CD14-positive monocyte (primary cell): Measurements from ENCODE around the gene WWOX. TPM values are rescaled to one million over a fixed set of nuclear protein-coding genes. Genes with fewer than 3 reads are reported as not detected.

Source experiments
- DNase-seq, 3 donors: peaks; one replicate each; pipeline ENCODE4 v3.0.0-alpha.2; 2011 to 2022
- H2AFZ ChIP-seq: 2 replicates; pipeline ENCODE4 v1.6.0; 2012; ENCODE audit warnings: mild to moderate bottlenecking, low read depth, low read length, inconsistent platforms; ENCODE audit not compliant: insufficient read depth, poor library complexity, severe bottlenecking
- H3K27ac ChIP-seq, 2 donors: 1 replicate in 1 of 2; 2 replicates in 1 of 2; pipeline ENCODE4 v1.5.1; 2012 to 2013; ENCODE audit warnings: low read length in 2 of 2, control low read depth in 1 of 2, inconsistent platforms in 1 of 2, low read depth in 1 of 2, mild to moderate bottlenecking in 1 of 2
- H3K27me3 ChIP-seq, 2 donors: one replicate each; pipeline versions ENCODE4 v1.6.0 to v1.6.1; 2011 to 2013; ENCODE audit warnings: low read length in 2 of 2; ENCODE audit not compliant: control insufficient read depth in 2 of 2, insufficient read depth in 2 of 2
- H3K36me3 ChIP-seq, 2 donors: replicated peaks in 1 of 2; 1 replicate in 1 of 2; 2 replicates in 1 of 2; pipeline versions ENCODE4 v1.5.1 to v1.6.1; 2012 to 2013; ENCODE audit warnings: low read length in 2 of 2, control low read depth in 1 of 2, inconsistent platforms in 1 of 2, mild to moderate bottlenecking in 1 of 2; ENCODE audit not compliant: insufficient read depth in 2 of 2, control insufficient read depth in 1 of 2
- H3K4me1 ChIP-seq, 2 donors: 1 replicate in 1 of 2; 2 replicates in 1 of 2; pipeline versions ENCODE4 v1.5.1 to v1.6.1; 2012 to 2013; ENCODE audit warnings: low read length in 2 of 2, control low read depth in 1 of 2, inconsistent platforms in 1 of 2, mild to moderate bottlenecking in 1 of 2, moderate library complexity in 1 of 2; ENCODE audit not compliant: insufficient read depth in 2 of 2, control insufficient read depth in 1 of 2
- H3K4me2 ChIP-seq: replicated peaks from 2 replicates; pipeline ENCODE3; 2012; ENCODE audit warnings: low read length, moderate library complexity, mild to moderate bottlenecking; ENCODE audit not compliant: poor library complexity, severe bottlenecking; ENCODE audit errors: extremely low read depth
- H3K4me3 ChIP-seq, 3 experiments: fragments of 200-600 bp in 1 of 3; sonication (generic) in 1 of 3; replicated peaks in 1 of 3; 1 replicate in 2 of 3; 2 replicates in 1 of 3; pipeline ENCODE4 v1.5.1; 2011 to 2013; ENCODE audit warnings: low read length in 3 of 3, mild to moderate bottlenecking in 3 of 3, control low read depth in 2 of 3, low read depth in 2 of 3, inconsistent platforms in 1 of 3, moderate library complexity in 1 of 3
- H3K79me2 ChIP-seq: 2 replicates; pipeline ENCODE4 v1.6.0; 2012; ENCODE audit warnings: mild to moderate bottlenecking, control low read depth, inconsistent platforms, low read length, moderate library complexity; ENCODE audit not compliant: insufficient read depth
- H3K9ac ChIP-seq: 2 replicates; pipeline ENCODE4 v1.6.0; 2017; ENCODE audit warnings: low read length, mild to moderate bottlenecking; ENCODE audit not compliant: insufficient read depth, poor library complexity, severe bottlenecking
- H3K9me3 ChIP-seq, 2 donors: replicated peaks in 1 of 2; 1 replicate in 1 of 2; 2 replicates in 1 of 2; pipeline versions ENCODE4 v1.5.1 to v1.6.1; 2012 to 2013; ENCODE audit warnings: low read length in 2 of 2, control low read depth in 1 of 2; ENCODE audit not compliant: control insufficient read depth in 1 of 2, insufficient read depth in 1 of 2
- H4K20me1 ChIP-seq: 2 replicates; pipeline ENCODE4 v1.6.0; 2012; ENCODE audit warnings: mild to moderate bottlenecking, low read length, control low read depth, moderate library complexity; ENCODE audit not compliant: insufficient read depth
- H3K27ac Mint-ChIP-seq, 7 donors: one replicate each; pipeline ENCODE4 v1.8.0; 2020; ENCODE audit warnings: mild to moderate bottlenecking in 7 of 7, mixed read lengths in 7 of 7, moderate library complexity in 6 of 7, inconsistent platforms in 2 of 7
- H3K27me3 Mint-ChIP-seq, 3 donors: one replicate each; pipeline ENCODE4 v1.8.0; 2021 to 2022; ENCODE audit warnings: low read depth in 3 of 3, mild to moderate bottlenecking in 3 of 3, mixed read lengths in 3 of 3, moderate library complexity in 3 of 3, inconsistent platforms in 1 of 3
- H3K36me3 Mint-ChIP-seq, 2 donors: one replicate each; pipeline ENCODE4 v1.8.0; 2020; ENCODE audit warnings: mixed read lengths in 2 of 2, inconsistent platforms in 1 of 2, mild to moderate bottlenecking in 1 of 2
- H3K4me1 Mint-ChIP-seq: one replicate; pipeline ENCODE4 v1.8.0; 2020; ENCODE audit warnings: mild to moderate bottlenecking, mixed read lengths
- H3K4me3 Mint-ChIP-seq, 2 donors: one replicate each; pipeline ENCODE4 v1.8.0; 2020; ENCODE audit warnings: mild to moderate bottlenecking in 2 of 2, mixed read lengths in 2 of 2, moderate library complexity in 1 of 2
- H3K9me3 Mint-ChIP-seq, 7 donors: one replicate each; pipeline ENCODE4 v1.8.0; 2020 to 2022; ENCODE audit warnings: mixed read lengths in 7 of 7, mild to moderate bottlenecking in 6 of 7, moderate library complexity in 6 of 7, inconsistent platforms in 2 of 7
- WGBS: methylation state at CpG from one replicate; pipeline ENCODE4 v1.1.5; 2013; ENCODE audit warnings: missing lambda C conversion rate; ENCODE audit not compliant: insufficient coverage; 5-methylcytosine and 5-hydroxymethylcytosine counted together
- intact Hi-C, 2 donors: fragments of 100-400 bp; cut with micrococcal nuclease; formaldehyde crosslinking; loops; one replicate each; pipeline versions ENCODE4 v1.15.0 to v1.15.1; 2023
- polyA plus RNA-seq, 3 donors: library from polyadenylated mRNA; depleted of rRNA in 1 of 3; unstranded in 2 of 3; stranded (reverse) in 1 of 3; fragments of 300-500 nt in 2 of 3; fragments of >200 nt in 1 of 3; fragmentation: Illumina TruSeq in 2 of 3; gene quantifications; 1 replicate in 2 of 3; 2 replicates in 1 of 3; pipeline ENCODE4 v1.2.3, GENCODE V29; 2012 to 2021
- TF ChIP-seq, protein P1 (sequence below): fragments of 200-600 bp; IDR thresholded peaks from one replicate; pipeline ENCODE4 v1.8.0; 2022; ENCODE audit warnings: antibody characterized with exemption, mild to moderate bottlenecking

Gene WWOX
- polyA plus RNA-seq, 3 donors, result 4.0 to 7.0 (median 6.3) TPM

DNA sequence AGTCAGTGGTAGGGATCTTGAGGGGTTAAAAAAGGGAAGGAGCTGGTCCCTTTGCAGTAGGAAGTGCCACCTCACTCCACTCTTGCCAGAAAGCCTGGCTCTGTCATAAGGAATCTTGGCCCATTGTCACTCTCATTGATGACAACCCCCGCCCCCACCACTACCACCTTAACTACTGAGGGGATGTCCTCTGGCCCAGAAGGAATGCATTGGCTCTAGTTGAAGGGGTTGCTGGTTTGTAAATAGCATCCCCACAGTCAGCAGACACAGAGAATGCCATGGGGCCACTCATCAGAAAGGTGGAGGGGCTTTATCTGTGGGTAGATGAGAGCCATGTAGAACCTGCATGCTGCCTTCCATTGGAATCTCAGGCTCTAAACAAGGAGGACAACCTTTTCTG, 316.2 kb downstream of the WWOX start:
- Histone ChIP-seq H4K20me1 (no peaks in the 10 kb centered on the region), H3K27me3 (no peaks in the 10 kb centered on the region), H3K4me3 (no peak overlapping the region), H2AFZ (no peak overlapping the region), H3K4me1 (no peaks in the 10 kb centered on the region), H3K9ac (no peak overlapping the region), H3K9me3 (peaks cover 21 to 29% of the 10 kb centered on the region in 2 donors), H3K27ac (no peak overlapping the region), H3K4me2 (no peak overlapping the region), H3K36me3 (no peaks in the 10 kb centered on the region), H3K79me2 (no peaks in the 10 kb centered on the region)
- H3K9me3 Mint-ChIP-seq, result peaks cover 12 to 33% (median 26%) of the 10 kb centered on the region in 7 donors
- peaks cover 0 to 2% (median 0%) of the 10 kb centered on the region in 3 donors for H3K27me3 Mint-ChIP-seq
- DNase-seq, result no peak
- TF ChIP-seq, protein P1, sequence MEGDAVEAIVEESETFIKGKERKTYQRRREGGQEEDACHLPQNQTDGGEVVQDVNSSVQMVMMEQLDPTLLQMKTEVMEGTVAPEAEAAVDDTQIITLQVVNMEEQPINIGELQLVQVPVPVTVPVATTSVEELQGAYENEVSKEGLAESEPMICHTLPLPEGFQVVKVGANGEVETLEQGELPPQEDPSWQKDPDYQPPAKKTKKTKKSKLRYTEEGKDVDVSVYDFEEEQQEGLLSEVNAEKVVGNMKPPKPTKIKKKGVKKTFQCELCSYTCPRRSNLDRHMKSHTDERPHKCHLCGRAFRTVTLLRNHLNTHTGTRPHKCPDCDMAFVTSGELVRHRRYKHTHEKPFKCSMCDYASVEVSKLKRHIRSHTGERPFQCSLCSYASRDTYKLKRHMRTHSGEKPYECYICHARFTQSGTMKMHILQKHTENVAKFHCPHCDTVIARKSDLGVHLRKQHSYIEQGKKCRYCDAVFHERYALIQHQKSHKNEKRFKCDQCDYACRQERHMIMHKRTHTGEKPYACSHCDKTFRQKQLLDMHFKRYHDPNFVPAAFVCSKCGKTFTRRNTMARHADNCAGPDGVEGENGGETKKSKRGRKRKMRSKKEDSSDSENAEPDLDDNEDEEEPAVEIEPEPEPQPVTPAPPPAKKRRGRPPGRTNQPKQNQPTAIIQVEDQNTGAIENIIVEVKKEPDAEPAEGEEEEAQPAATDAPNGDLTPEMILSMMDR, result no peak
- H3K4me3 Mint-ChIP-seq, result no peak overlapping the region
- no peaks in the 10 kb centered on the region for H3K36me3 Mint-ChIP-seq
- H3K27ac Mint-ChIP-seq, result no peak overlapping the region
- intact Hi-C loops, result no loop called here
- no CpG with 5 or more reads among the region's 1 CpG for WGBS
- H3K4me1 Mint-ChIP-seq, result no peaks in the 10 kb centered on the region

DNA sequence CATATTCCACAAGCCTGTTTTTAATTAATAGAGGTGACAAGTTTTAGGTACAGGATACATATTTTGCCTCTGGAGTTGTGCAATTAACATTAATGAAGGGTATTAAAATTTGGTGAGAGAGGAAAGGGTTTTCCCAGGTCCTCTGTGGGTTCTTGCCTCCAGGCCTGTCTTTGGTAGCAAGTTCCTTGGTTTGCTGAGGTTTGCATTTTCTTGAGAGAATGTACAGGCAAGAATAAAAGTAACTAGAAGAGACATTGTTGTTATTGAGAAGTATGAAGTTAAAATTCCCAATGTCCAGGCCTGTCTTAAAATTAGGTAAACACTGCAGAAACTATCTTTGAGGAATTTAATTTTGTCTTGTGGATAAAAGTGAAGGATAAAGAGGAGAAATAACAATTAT, 316.9 kb downstream of the WWOX start:
- H3K4me3 ChIP-seq, result no peak overlapping the region
- H3K36me3 Mint-ChIP-seq, result no peaks in the 10 kb centered on the region
- no peaks in the 10 kb centered on the region for H3K4me1 Mint-ChIP-seq
- H3K9me3 ChIP-seq, result peaks cover 21 to 27% of the 10 kb centered on the region in 2 donors
- no peak overlapping the region for H3K4me2 ChIP-seq
- H3K4me1 ChIP-seq, result no peaks in the 10 kb centered on the region
- H3K4me3 Mint-ChIP-seq, result no peak overlapping the region
- no peak overlapping the region for H2AFZ ChIP-seq
- H3K79me2 ChIP-seq, result no peaks in the 10 kb centered on the region
- intact Hi-C loops, result no loop called here
- no peaks in the 10 kb centered on the region for H4K20me1 ChIP-seq
- H3K27ac ChIP-seq, result no peak overlapping the region
- no peaks in the 10 kb centered on the region for H3K27me3 ChIP-seq
- H3K27ac Mint-ChIP-seq, result no peak overlapping the region
- TF ChIP-seq, protein P1, result no peak
- no peaks in the 10 kb centered on the region for H3K27me3 Mint-ChIP-seq
- H3K36me3 ChIP-seq, result no peaks in the 10 kb centered on the region
- DNase-seq, result no peak
- peaks cover 9 to 30% (median 23%) of the 10 kb centered on the region in 7 donors for H3K9me3 Mint-ChIP-seq
- H3K9ac ChIP-seq, result no peak overlapping the region
